Measurements from ENCODE around the gene PLRG1.

PLRG1 gene

GRCh38 chr4:154586296-154587033, 36.3 kb upstream of the PLRG1 start:
- no peaks in the 10 kb centered on the region for H3K36me3 ChIP-seq (ENCODE audit: control insufficient read depth, low read depth, low read length)
- no peak overlapping the region for H3K9ac ChIP-seq (ENCODE audit: low read length)
- H3K27ac ChIP-seq (ENCODE audit: low read length) = no peak overlapping the region
- no peak overlapping the region for H3K4me3 ChIP-seq (ENCODE audit: low read length)
- H3K9me3 ChIP-seq (ENCODE audit: control insufficient read depth, low read depth, low read length) = no peaks in the 10 kb centered on the region
- no peaks in the 10 kb centered on the region for H3K4me1 ChIP-seq (ENCODE audit: control insufficient read depth, low read depth, low read length)
- H3K27me3 ChIP-seq (ENCODE audit: control insufficient read depth, insufficient read depth, low read length) = no peaks in the 10 kb centered on the region

- H3K36me3 ChIP-seq (ENCODE audit: control insufficient read depth, low read depth, low read length) = no peaks in the 10 kb centered on the region
- no peaks in the 10 kb centered on the region for H3K9me3 ChIP-seq (ENCODE audit: control insufficient read depth, low read depth, low read length)
- no peak overlapping the region for H3K9ac ChIP-seq (ENCODE audit: low read length)
- no peaks in the 10 kb centered on the region for H3K27me3 ChIP-seq (ENCODE audit: control insufficient read depth, insufficient read depth, low read length)
- no peak overlapping the region for H3K4me3 ChIP-seq (ENCODE audit: low read length)
- H3K4me1 ChIP-seq (ENCODE audit: control insufficient read depth, low read depth, low read length) = no peaks in the 10 kb centered on the region
- H3K27ac ChIP-seq (ENCODE audit: low read length) = no peak overlapping the region
Observed at GRCh38 chr4:154585369-154586018, 35.3 kb upstream of the PLRG1 start.

DNA sequence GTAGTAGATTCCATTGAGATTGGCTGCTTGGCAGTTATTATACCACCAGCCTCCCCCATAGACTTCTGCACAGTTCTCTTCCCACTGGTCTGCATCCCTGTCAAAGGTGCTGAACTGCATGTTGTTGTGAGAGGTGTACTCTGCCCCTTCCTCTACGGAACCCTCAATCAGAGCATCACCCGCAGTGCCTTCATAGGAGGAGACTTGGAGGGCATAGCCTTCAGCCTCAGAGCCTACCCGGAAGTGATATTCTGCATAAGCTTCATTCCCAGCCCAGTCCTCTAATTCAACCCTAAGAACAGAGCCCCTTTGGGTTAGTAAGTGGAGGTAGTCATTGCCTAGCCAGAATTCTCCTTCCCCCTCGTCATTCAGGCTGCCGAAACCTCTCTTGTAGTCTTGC, 34.1 kb upstream of the PLRG1 start:
- H3K4me3 ChIP-seq (ENCODE audit: low read length) = no peak overlapping the region
- H3K36me3 ChIP-seq (ENCODE audit: control insufficient read depth, low read depth, low read length) = no peaks in the 10 kb centered on the region
- no peaks in the 10 kb centered on the region for H3K9me3 ChIP-seq (ENCODE audit: control insufficient read depth, low read depth, low read length)
- H3K9ac ChIP-seq (ENCODE audit: low read length) = no peak overlapping the region
- H3K4me1 ChIP-seq (ENCODE audit: control insufficient read depth, low read depth, low read length) = no peaks in the 10 kb centered on the region
- no peaks in the 10 kb centered on the region for H3K27me3 ChIP-seq (ENCODE audit: control insufficient read depth, insufficient read depth, low read length)
- H3K27ac ChIP-seq (ENCODE audit: low read length) = no peak overlapping the region

GRCh38 chr4:154583677-154584076, 33.5 kb upstream of the PLRG1 start:
- Histone ChIP-seq H3K4me3 (ENCODE audit: low read length) (no peak overlapping the region), H3K27me3 (ENCODE audit: control insufficient read depth, insufficient read depth, low read length) (no peaks in the 10 kb centered on the region), H3K9me3 (ENCODE audit: control insufficient read depth, low read depth, low read length) (no peaks in the 10 kb centered on the region), H3K4me1 (ENCODE audit: control insufficient read depth, low read depth, low read length) (no peaks in the 10 kb centered on the region), H3K36me3 (ENCODE audit: control insufficient read depth, low read depth, low read length) (no peaks in the 10 kb centered on the region), H3K27ac (ENCODE audit: low read length) (no peak overlapping the region), H3K9ac (ENCODE audit: low read length) (no peak overlapping the region)

- H3K4me1 ChIP-seq (ENCODE audit: control insufficient read depth, low read depth, low read length) = no peaks in the 10 kb centered on the region
- H3K36me3 ChIP-seq (ENCODE audit: control insufficient read depth, low read depth, low read length) = no peaks in the 10 kb centered on the region
- no peak overlapping the region for H3K4me3 ChIP-seq (ENCODE audit: low read length)
- H3K27me3 ChIP-seq (ENCODE audit: control insufficient read depth, insufficient read depth, low read length) = no peaks in the 10 kb centered on the region
- H3K9me3 ChIP-seq (ENCODE audit: control insufficient read depth, low read depth, low read length) = no peaks in the 10 kb centered on the region
- H3K27ac ChIP-seq (ENCODE audit: low read length) = no peak overlapping the region
- H3K9ac ChIP-seq (ENCODE audit: low read length) = no peak overlapping the region
Observed at GRCh38 chr4:154583230-154583629, 33.0 kb upstream of the PLRG1 start.

- H3K27ac ChIP-seq (ENCODE audit: low read length) = no peak overlapping the region
- H3K36me3 ChIP-seq (ENCODE audit: control insufficient read depth, low read depth, low read length) = no peaks in the 10 kb centered on the region
- H3K9ac ChIP-seq (ENCODE audit: low read length) = no peak overlapping the region
- H3K9me3 ChIP-seq (ENCODE audit: control insufficient read depth, low read depth, low read length) = no peaks in the 10 kb centered on the region
- H3K4me3 ChIP-seq (ENCODE audit: low read length) = no peak overlapping the region
- H3K4me1 ChIP-seq (ENCODE audit: control insufficient read depth, low read depth, low read length) = no peaks in the 10 kb centered on the region
- H3K27me3 ChIP-seq (ENCODE audit: control insufficient read depth, insufficient read depth, low read length) = no peaks in the 10 kb centered on the region
Observed at GRCh38 chr4:154582723-154583122, 32.5 kb upstream of the PLRG1 start.

DNA sequence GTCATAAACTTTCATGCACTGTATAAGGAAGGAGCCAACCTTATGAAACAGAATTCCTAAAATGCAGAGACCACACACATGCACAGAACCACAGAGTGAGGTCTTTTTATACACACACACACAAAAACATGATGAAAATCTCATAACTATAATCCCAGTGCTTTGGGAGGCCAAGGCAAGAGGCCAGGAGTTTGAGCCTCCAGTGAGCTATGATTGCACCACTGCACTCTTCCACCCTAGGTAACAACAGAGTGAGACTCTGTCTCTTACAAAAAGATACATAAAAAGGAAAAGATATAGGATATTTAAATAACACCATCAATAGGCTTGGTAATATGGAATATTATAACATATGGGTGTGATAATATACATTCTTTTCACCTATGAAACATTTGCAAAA, 29.7 kb upstream of the PLRG1 start:
- Histone ChIP-seq H3K4me3 (ENCODE audit: low read length) (no peak overlapping the region), H3K9me3 (ENCODE audit: control insufficient read depth, low read depth, low read length) (no peaks in the 10 kb centered on the region), H3K4me1 (ENCODE audit: control insufficient read depth, low read depth, low read length) (no peaks in the 10 kb centered on the region), H3K27ac (ENCODE audit: low read length) (no peak overlapping the region), H3K27me3 (ENCODE audit: control insufficient read depth, insufficient read depth, low read length) (no peaks in the 10 kb centered on the region), H3K9ac (ENCODE audit: low read length) (no peak overlapping the region), H3K36me3 (ENCODE audit: control insufficient read depth, low read depth, low read length) (no peaks in the 10 kb centered on the region)

- no peaks in the 10 kb centered on the region for H3K9me3 ChIP-seq (ENCODE audit: control insufficient read depth, low read depth, low read length)
- H3K9ac ChIP-seq (ENCODE audit: low read length) = no peak overlapping the region
- no peak overlapping the region for H3K27ac ChIP-seq (ENCODE audit: low read length)
- no peak overlapping the region for H3K4me3 ChIP-seq (ENCODE audit: low read length)
- no peaks in the 10 kb centered on the region for H3K4me1 ChIP-seq (ENCODE audit: control insufficient read depth, low read depth, low read length)
- H3K36me3 ChIP-seq (ENCODE audit: control insufficient read depth, low read depth, low read length) = no peaks in the 10 kb centered on the region
- H3K27me3 ChIP-seq (ENCODE audit: control insufficient read depth, insufficient read depth, low read length) = no peaks in the 10 kb centered on the region
Observed at GRCh38 chr4:154578919-154579318, 28.7 kb upstream of the PLRG1 start.

DNA sequence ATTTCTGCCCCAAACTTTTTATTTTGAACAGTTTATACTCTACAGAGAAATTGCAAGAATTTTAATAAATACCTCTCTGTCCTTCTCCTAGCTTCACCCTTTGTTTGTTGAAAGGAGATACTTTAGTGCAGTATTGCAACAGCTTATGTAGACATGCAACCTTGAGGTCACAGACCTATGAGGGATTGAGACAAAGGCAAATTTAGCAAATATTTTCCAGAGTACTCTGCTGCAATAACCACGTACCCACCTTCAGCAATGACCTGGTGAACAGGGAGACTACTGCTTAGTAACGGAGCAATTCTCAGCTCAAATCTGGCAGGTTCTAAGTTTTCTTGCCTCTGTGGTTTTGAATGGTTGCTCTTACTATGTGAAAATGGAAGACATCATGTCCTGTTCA, 27.1 kb upstream of the PLRG1 start:
- Histone ChIP-seq H3K9me3 (ENCODE audit: control insufficient read depth, low read depth, low read length) (no peaks in the 10 kb centered on the region), H3K27me3 (ENCODE audit: control insufficient read depth, insufficient read depth, low read length) (no peaks in the 10 kb centered on the region), H3K4me1 (ENCODE audit: control insufficient read depth, low read depth, low read length) (no peaks in the 10 kb centered on the region), H3K9ac (ENCODE audit: low read length) (no peak overlapping the region), H3K27ac (ENCODE audit: low read length) (no peak overlapping the region), H3K36me3 (ENCODE audit: control insufficient read depth, low read depth, low read length) (no peaks in the 10 kb centered on the region), H3K4me3 (ENCODE audit: low read length) (no peak overlapping the region)

DNA sequence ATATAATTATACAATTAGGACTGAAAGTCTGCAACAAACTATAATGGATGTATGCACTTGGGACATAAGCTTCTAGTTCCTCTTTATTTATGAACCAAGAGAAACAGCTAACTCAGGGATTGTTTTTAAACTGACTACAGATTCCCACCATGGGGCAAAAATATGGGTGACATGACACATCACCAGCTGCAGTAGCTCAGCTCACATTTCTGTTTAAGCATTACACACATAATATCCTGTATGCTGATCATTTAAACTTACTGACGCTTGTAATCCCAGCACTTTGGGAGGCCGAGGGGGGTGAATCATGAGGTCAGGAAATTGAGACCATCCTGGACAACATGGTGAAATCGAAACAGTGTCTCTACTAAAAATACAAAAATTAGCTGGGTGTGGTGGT, 24.1 kb upstream of the PLRG1 start:
- Histone ChIP-seq H3K4me1 (ENCODE audit: control insufficient read depth, low read depth, low read length) (no peaks in the 10 kb centered on the region), H3K9me3 (ENCODE audit: control insufficient read depth, low read depth, low read length) (no peaks in the 10 kb centered on the region)

GRCh38 chr4:154573190-154573870, 23.1 kb upstream of the PLRG1 start:
- H3K27ac ChIP-seq (ENCODE audit: low read length) = no peak overlapping the region
- no peaks in the 10 kb centered on the region for H3K4me1 ChIP-seq (ENCODE audit: control insufficient read depth, low read depth, low read length)
- H3K4me3 ChIP-seq (ENCODE audit: low read length) = no peak overlapping the region
- no peaks in the 10 kb centered on the region for H3K36me3 ChIP-seq (ENCODE audit: control insufficient read depth, low read depth, low read length)
- H3K27me3 ChIP-seq (ENCODE audit: control insufficient read depth, insufficient read depth, low read length) = no peaks in the 10 kb centered on the region
- no peaks in the 10 kb centered on the region for H3K9me3 ChIP-seq (ENCODE audit: control insufficient read depth, low read depth, low read length)
- no peak overlapping the region for H3K9ac ChIP-seq (ENCODE audit: low read length)

More for the DNA sequence above, 24.1 kb upstream of the PLRG1 start:
- Histone ChIP-seq H3K4me3 (ENCODE audit: low read length) (no peak overlapping the region), H3K27me3 (ENCODE audit: control insufficient read depth, insufficient read depth, low read length) (no peaks in the 10 kb centered on the region), H3K9ac (ENCODE audit: low read length) (no peak overlapping the region), H3K36me3 (ENCODE audit: control insufficient read depth, low read depth, low read length) (no peaks in the 10 kb centered on the region), H3K27ac (ENCODE audit: low read length) (no peak overlapping the region)

All from iPS-18a (cell line).